GM12878 (cell line): Measurements from ENCODE around the gene FOXL1. TPM values are rescaled to one million over a fixed set of nuclear protein-coding genes. Genes with fewer than 3 reads are reported as not detected.

Experiments
- ATAC-seq: fragments of 200-7000 bp; cut with Tn5 transposase; 3 replicates; pipeline ENCODE4 v1.9.1; 2020; ENCODE audit warnings: mild to moderate bottlenecking, moderate library complexity
- BruUV-seq: library from RNA; stranded (reverse); fragments of 400-500 nt; replicated peaks from 2 replicates; lab custom pipeline; 2021; lab: Mats Ljungman, UMichigan
- CTCF ChIA-PET: fragments of 300-600 bp; sonication (Branson Sonifier 250); formaldehyde crosslinking; extraction: SDS; loops from one replicate; lab custom pipeline; 2021; ENCODE audit warnings: inconsistent platforms; lab: Yijun Ruan, JAX
- POLR2A ChIA-PET: fragments of 350-600 bp; formaldehyde crosslinking; extraction: SDS; loops from one replicate; lab custom pipeline; 2021; ENCODE audit warnings: inconsistent platforms; lab: Charles Lee
- RAD21 ChIA-PET: fragments of 300-600 bp; sonication (Branson Sonifier 250); formaldehyde crosslinking; loops from one replicate; lab custom pipeline; 2023; ENCODE audit warnings: antibody characterized with exemption; ENCODE audit not compliant: unreplicated experiment; lab: Charles Lee
- SMC1A ChIA-PET: fragments of 300-600 bp; sonication (Branson Sonifier 250); formaldehyde crosslinking; loops from one replicate; lab custom pipeline; 2023; ENCODE audit not compliant: unreplicated experiment, uncharacterized antibody; lab: Charles Lee
- DNase-seq: peaks from one replicate; pipeline ENCODE4 v3.0.0-alpha.2; 2011; ENCODE audit warnings: low read depth, low spot score
- FAIRE-seq: peaks from 3 replicates; lab custom pipeline; 2011; peaks lifted over from hg19 to GRCh38; lab: Jason Lieb, UNC
- H2AFZ ChIP-seq: 2 replicates; pipeline ENCODE4 v1.6.0; 2011; ENCODE audit warnings: low read depth, low read length, control low read depth; ENCODE audit not compliant: control insufficient read depth
- H3K27ac ChIP-seq: 2 replicates; pipeline ENCODE4 v1.5.1; 2011; ENCODE audit warnings: control low read depth; ENCODE audit not compliant: control insufficient read depth, insufficient read depth
- H3K27me3 ChIP-seq, 2 experiments: replicated peaks in 1 of 2; 2 replicates each; pipeline versions ENCODE4 v1.6.0 to v1.6.1; 2011; ENCODE audit warnings: low read length in 1 of 2; ENCODE audit not compliant: control insufficient read depth in 2 of 2, insufficient read depth in 2 of 2
- H3K36me3 ChIP-seq, 2 experiments: 2 replicates each; pipeline ENCODE4 v1.5.1; 2011; ENCODE audit warnings: low read length in 1 of 2; ENCODE audit not compliant: control insufficient read depth in 2 of 2, insufficient read depth in 2 of 2
- H3K4me1 ChIP-seq: 2 replicates; pipeline ENCODE4 v1.6.1; 2011; ENCODE audit warnings: mild to moderate bottlenecking, low read length, moderate library complexity, mixed read lengths; ENCODE audit not compliant: control insufficient read depth, insufficient read depth
- H3K4me2 ChIP-seq: 2 replicates; pipeline ENCODE4 v1.6.0; 2011; ENCODE audit warnings: control low read depth; ENCODE audit not compliant: control insufficient read depth, insufficient read depth
- H3K4me3 ChIP-seq: fragments of 200-600 bp; sonication (generic); 2 replicates; pipeline ENCODE4 v1.5.1; 2016
- H3K79me2 ChIP-seq: 2 replicates; pipeline ENCODE4 v1.6.0; 2011; ENCODE audit warnings: low read length; ENCODE audit not compliant: control insufficient read depth, insufficient read depth
- H3K9ac ChIP-seq: 2 replicates; pipeline ENCODE4 v1.8.0; 2011; ENCODE audit warnings: low read length, control low read depth, mixed read lengths; ENCODE audit not compliant: control insufficient read depth, insufficient read depth
- H3K9me3 ChIP-seq: replicated peaks from 3 replicates; pipeline ENCODE4 v1.5.1; 2011; ENCODE audit warnings: mild to moderate bottlenecking, low read length; ENCODE audit not compliant: control insufficient read depth, insufficient read depth
- H4K20me1 ChIP-seq: 2 replicates; pipeline ENCODE4 v1.6.0; 2011; ENCODE audit not compliant: control insufficient read depth, insufficient read depth
- JUND ChIP-seq: IDR thresholded peaks from 2 replicates; pipeline ENCODE4 v1.6.1; 2012; ENCODE audit warnings: low read depth, mild to moderate bottlenecking, low read length, improper control_type of control experiment, moderate library complexity
- PML ChIP-seq: IDR thresholded peaks from 2 replicates; pipeline ENCODE4 v1.6.1; 2012; ENCODE audit warnings: low read length, inconsistent platforms
- RELA ChIP-seq: fragments of 450-650 bp; IDR thresholded peaks from 2 replicates; pipeline ENCODE4 v1.8.0; 2014; ENCODE audit warnings: borderline replicate concordance; ENCODE audit not compliant: partially characterized antibody
- WGBS: methylation state at CpG from one replicate; pipeline ENCODE4 v1.1.6; 2016; ENCODE audit warnings: low lambda C conversion rate; ENCODE audit not compliant: insufficient replicate concordance, insufficient coverage; ENCODE audit errors: missing lambda C conversion rate; 5-methylcytosine and 5-hydroxymethylcytosine counted together
- in situ Hi-C: fragments of 300-500 bp; cut with MboI; formaldehyde crosslinking; loops from 9 replicates; pipeline ENCODE4 v1.14.3; 2018; ENCODE audit warnings: mixed read lengths
- intact Hi-C: fragments of 100-400 bp; cut with micrococcal nuclease; formaldehyde crosslinking; loops from one replicate; pipeline ENCODE4 v1.14.2; 2022; ENCODE audit not compliant: unreplicated experiment
- polyA plus RNA-seq, 11 experiments: library from polyadenylated mRNA; depleted of rRNA in 4 of 11; unstranded in 6 of 11; stranded (reverse) in 5 of 11; fragments of >200 nt; fragmentation: Nextera tagmentation in 4 of 11; fragmentation: Illumina TruSeq in 1 of 11; extraction: Ambion mirVana in 4 of 11; extraction: Trizol in 1 of 11; gene quantifications; 1 replicate in 1 of 11; 2 replicates in 10 of 11; pipeline versions ENCODE4 v1.2.1 to v1.2.3, GENCODE V29; 2011 to 2016; ENCODE audit warnings: inconsistent platforms in 2 of 11, missing spikeins in 2 of 11, low read depth in 1 of 11
- total RNA-seq, 4 experiments: library from RNA; depleted of rRNA in 3 of 4; stranded (reverse); fragments of >200 nt in 3 of 4; fragmentation: Illumina TruSeq in 1 of 4; extraction: Trizol in 1 of 4; gene quantifications; 2 replicates each; pipeline versions ENCODE4 v1.2.1 to v1.2.3, GENCODE V29; 2013 to 2021
- TF ChIP-seq, protein P1 (sequence below): fragments of 150-350 bp; IDR thresholded peaks from 2 replicates; pipeline ENCODE4 v1.6.1; 2016; ENCODE audit warnings: low read depth, low read length

Gene FOXL1
- total and polyA plus RNA-seq, 10 of the 15 experiments (the other 5 are each of a cell fraction or from before 2014, with no cell fraction given), result 0.05 TPM; not detected in 9

DNA sequence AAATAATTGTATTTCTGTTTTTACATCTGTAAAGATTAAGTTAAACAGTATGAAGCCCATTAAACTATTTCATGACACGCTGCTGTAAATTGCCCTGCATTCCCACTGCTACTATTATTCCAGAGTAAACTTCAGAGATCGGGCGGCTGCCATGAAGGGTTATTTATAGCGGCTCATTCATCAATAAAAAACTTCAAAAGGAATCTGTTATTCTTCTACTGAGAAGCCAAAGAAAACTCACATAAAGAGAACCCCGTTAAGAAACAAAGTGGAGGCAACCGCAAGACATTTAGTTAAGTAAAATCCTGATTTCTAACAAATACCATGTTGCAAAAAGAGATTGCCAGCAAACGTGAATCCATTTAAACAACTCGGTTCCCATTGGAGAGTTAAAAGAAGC lies 16.4 kb downstream of the FOXL1 start:
- ATAC-seq (no peak), FAIRE-seq (no peak), DNase-seq (no peak)
- ChIA-PET POLR2A (no interaction called here), SMC1A (interaction anchor here (1.8 kb wide), 1 partner anchor 20 kb away, joined by 5 read pairs; no protein-coding TSS in a partner anchor), CTCF (no interaction called here), RAD21 (no interaction called here)
- H3K27ac ChIP-seq, result no peak overlapping the region
- H3K4me1 ChIP-seq, result no peaks in the 10 kb centered on the region
- no peaks in the 10 kb centered on the region for H3K36me3 ChIP-seq
- WGBS, result 47% methylated on average over 8 of the region's 8 CpGs
- H3K79me2 ChIP-seq, result no peaks in the 10 kb centered on the region
- no peak overlapping the region for H3K9ac ChIP-seq
- no peak overlapping the region for H3K4me3 ChIP-seq
- intact Hi-C loops, result no loop called here
- H3K4me2 ChIP-seq, result no peak overlapping the region
- TF ChIP-seq RELA (no peak), PML (no peak), JUND (no peak)
- TF ChIP-seq, protein P1, sequence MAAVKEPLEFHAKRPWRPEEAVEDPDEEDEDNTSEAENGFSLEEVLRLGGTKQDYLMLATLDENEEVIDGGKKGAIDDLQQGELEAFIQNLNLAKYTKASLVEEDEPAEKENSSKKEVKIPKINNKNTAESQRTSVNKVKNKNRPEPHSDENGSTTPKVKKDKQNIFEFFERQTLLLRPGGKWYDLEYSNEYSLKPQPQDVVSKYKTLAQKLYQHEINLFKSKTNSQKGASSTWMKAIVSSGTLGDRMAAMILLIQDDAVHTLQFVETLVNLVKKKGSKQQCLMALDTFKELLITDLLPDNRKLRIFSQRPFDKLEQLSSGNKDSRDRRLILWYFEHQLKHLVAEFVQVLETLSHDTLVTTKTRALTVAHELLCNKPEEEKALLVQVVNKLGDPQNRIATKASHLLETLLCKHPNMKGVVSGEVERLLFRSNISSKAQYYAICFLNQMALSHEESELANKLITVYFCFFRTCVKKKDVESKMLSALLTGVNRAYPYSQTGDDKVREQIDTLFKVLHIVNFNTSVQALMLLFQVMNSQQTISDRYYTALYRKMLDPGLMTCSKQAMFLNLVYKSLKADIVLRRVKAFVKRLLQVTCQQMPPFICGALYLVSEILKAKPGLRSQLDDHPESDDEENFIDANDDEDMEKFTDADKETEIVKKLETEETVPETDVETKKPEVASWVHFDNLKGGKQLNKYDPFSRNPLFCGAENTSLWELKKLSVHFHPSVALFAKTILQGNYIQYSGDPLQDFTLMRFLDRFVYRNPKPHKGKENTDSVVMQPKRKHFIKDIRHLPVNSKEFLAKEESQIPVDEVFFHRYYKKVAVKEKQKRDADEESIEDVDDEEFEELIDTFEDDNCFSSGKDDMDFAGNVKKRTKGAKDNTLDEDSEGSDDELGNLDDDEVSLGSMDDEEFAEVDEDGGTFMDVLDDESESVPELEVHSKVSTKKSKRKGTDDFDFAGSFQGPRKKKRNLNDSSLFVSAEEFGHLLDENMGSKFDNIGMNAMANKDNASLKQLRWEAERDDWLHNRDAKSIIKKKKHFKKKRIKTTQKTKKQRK, result no peak
- no peaks in the 10 kb centered on the region for H4K20me1 ChIP-seq
- in situ Hi-C loops, result no loop called here
- H3K9me3 ChIP-seq, result no peaks in the 10 kb centered on the region
- H2AFZ ChIP-seq, result no peak overlapping the region
- no TSS peak for BruUV-seq
- H3K27me3 ChIP-seq, result peaks cover 2 to 4% of the 10 kb centered on the region in 2 experiments; a peak in 3 of 4 replicates
